ENCODE measurements around the gene PDK2.
A peak's percentile ranks its signal among the peaks of the same experiment; 100 is the strongest.

- TF ChIP-seq, protein P1, sequence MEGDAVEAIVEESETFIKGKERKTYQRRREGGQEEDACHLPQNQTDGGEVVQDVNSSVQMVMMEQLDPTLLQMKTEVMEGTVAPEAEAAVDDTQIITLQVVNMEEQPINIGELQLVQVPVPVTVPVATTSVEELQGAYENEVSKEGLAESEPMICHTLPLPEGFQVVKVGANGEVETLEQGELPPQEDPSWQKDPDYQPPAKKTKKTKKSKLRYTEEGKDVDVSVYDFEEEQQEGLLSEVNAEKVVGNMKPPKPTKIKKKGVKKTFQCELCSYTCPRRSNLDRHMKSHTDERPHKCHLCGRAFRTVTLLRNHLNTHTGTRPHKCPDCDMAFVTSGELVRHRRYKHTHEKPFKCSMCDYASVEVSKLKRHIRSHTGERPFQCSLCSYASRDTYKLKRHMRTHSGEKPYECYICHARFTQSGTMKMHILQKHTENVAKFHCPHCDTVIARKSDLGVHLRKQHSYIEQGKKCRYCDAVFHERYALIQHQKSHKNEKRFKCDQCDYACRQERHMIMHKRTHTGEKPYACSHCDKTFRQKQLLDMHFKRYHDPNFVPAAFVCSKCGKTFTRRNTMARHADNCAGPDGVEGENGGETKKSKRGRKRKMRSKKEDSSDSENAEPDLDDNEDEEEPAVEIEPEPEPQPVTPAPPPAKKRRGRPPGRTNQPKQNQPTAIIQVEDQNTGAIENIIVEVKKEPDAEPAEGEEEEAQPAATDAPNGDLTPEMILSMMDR (conservative IDR thresholded peaks at IDR 0.05; ENCODE audit: low read depth in 2 of 2), result peak in 1 of 2 experiments; percentile 58; a peak in 3 of 4 replicates
- no peak for TF ChIP-seq EZH2phosphoT487 (IDR thresholded peaks at IDR 0.05; ENCODE audit: unreplicated experiment)
- TF ChIP-seq CREB1 (CRISPR knock-in tag; IDR thresholded peaks at IDR 0.05; ENCODE audit: low read depth), result no peak
- TF ChIP-seq EZH2 (IDR thresholded peaks at IDR 0.05; ENCODE audit: low read depth, unreplicated experiment), result no peak
- TF ChIP-seq JUNB (IDR thresholded peaks at IDR 0.05; ENCODE audit: unreplicated experiment), result no peak
- no peak; the same call in 1 of the 2 replicates for TF ChIP-seq POLR2AphosphoS5 (IDR thresholded peaks at IDR 0.05; ENCODE audit: low read depth)
- TF ChIP-seq, protein P2, sequence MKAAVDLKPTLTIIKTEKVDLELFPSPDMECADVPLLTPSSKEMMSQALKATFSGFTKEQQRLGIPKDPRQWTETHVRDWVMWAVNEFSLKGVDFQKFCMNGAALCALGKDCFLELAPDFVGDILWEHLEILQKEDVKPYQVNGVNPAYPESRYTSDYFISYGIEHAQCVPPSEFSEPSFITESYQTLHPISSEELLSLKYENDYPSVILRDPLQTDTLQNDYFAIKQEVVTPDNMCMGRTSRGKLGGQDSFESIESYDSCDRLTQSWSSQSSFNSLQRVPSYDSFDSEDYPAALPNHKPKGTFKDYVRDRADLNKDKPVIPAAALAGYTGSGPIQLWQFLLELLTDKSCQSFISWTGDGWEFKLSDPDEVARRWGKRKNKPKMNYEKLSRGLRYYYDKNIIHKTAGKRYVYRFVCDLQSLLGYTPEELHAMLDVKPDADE (IDR thresholded peaks at IDR 0.05), result peak; percentile 38; the same call in 1 of the 2 replicates
- no peak for TF ChIP-seq ZNF331 (CRISPR knock-in tag; IDR thresholded peaks at IDR 0.05; ENCODE audit: low read depth)
- TF ChIP-seq REST (IDR thresholded peaks at IDR 0.05; ENCODE audit: unreplicated experiment), result no peak
- TF ChIP-seq ZNF114 (CRISPR knock-in tag; IDR thresholded peaks at IDR 0.05), result no peak
These were observed 38.8 kb upstream of the PDK2 start for GRCh38 chr17:50056217-50056960.
